ENCODE data around the gene PSTPIP2. TPM values are rescaled to one million over a fixed set of nuclear protein-coding genes. Genes with fewer than 3 reads are reported as not detected.
A peak's percentile ranks its signal among the peaks of the same experiment; 100 is the strongest.
"Not testable (repeated sequence)": the region's sequence is repeated elsewhere in the genome, so short reads cannot be mapped to it uniquely, and the experiment has no call there.

Gene PSTPIP2
- total RNA-seq (2014; rRNA removed; shearing (Covaris generic)), result 0.76 and 1.3 TPM in 2 replicates

GRCh38 chr18:46071653-46072375, at the start of gene PSTPIP2:
TSS of gene PSTPIP2 (minus strand) at chr18:46072260. CDS start at chr18:46072188, 72 bp downstream.
- DNase-seq (ENCODE audit: low read depth), result peak; percentile 53

DNA sequence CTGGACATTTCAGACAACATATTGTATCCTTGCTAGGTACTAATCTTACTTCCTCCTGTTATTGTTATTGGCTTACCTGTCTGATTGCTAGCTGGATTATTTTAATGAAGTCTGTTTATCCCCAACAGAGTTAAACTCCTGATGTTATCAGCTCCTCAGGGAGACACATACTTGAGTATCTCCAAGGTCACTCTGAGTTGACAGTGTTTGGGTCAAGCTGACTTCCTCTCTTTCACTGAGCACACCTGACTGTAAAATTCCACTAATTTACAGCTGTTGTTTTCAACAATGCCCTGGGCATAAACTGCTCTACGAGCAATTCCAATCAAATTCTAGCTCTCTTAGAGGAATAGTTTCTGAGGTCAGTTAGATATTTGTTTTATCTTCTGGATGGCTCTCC, 41.7 kb upstream of the PSTPIP2 start:
- DNase-seq (ENCODE audit: low read depth), result peak; percentile 29

- no peak for DNase-seq (ENCODE audit: low read depth)
Observed at GRCh38 chr18:46110406-46110805, 38.3 kb upstream of the PSTPIP2 start.

- DNase-seq (ENCODE audit: low read depth), result no peak
Observed at GRCh38 chr18:46109386-46109785, 37.3 kb upstream of the PSTPIP2 start.

DNA sequence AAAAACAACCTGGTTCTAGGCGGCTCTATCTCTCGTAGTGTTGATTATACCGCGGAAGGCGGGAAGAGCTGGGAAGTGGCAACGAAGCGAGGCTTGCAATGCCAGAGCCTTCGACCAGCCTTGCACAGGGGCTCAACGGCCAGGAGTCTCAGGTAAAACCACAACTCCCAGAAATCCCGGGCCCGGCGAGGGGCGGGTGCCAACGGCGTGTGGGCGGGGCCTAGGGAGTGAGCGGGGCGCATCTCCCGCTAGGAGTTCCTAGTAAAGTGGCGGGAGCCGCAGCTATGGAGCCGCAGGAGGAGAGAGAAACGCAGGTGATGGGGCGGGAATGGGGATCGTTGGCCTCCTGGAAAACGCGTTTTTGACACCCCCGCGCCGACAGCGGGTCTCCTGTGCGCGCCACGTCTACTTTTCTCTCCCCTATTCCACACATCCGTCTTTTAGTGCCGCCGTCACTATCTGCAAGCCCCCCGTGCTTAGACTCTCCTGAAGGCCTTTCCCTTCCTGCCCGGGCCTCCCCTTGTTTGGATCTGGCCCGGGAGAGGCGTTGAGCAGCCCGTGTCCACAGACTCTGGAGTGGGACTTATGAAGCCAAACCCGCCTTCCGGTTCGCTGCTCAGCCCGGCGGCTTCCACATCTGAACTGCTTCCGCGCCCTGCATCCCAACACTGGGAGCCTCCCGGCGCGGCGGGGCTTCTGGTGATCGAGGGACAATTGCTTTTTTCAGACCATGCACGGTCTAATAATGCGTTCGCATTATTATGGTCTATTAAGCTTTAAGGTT, 32.3 kb upstream of the PSTPIP2 start, which contains the start of gene HAUS1:
TSS of gene HAUS1 (plus strand) at position 258 of the 784 bp plus-strand sequence. CDS start at position 285, 27 bp downstream.
- peak; percentile 93 for DNase-seq (ENCODE audit: low read depth)

- DNase-seq (ENCODE audit: low read depth), result no peak
Observed at GRCh38 chr18:46099463-46099862, 27.4 kb upstream of the PSTPIP2 start.

- DNase-seq (ENCODE audit: low read depth), result no peak
Observed at GRCh38 chr18:46098616-46098933, 26.5 kb upstream of the PSTPIP2 start.

- peak; percentile 81 for DNase-seq (ENCODE audit: low read depth)
Observed at GRCh38 chr18:46097801-46098615, 25.9 kb upstream of the PSTPIP2 start, which contains the start of gene ATP5F1A. TSS of gene ATP5F1A (minus strand) at chr18:46098296. CDS start at chr18:46098231, 65 bp downstream.

GRCh38 chr18:46097431-46097800, 25.4 kb upstream of the PSTPIP2 start:
- no peak for DNase-seq (ENCODE audit: low read depth)

DNA sequence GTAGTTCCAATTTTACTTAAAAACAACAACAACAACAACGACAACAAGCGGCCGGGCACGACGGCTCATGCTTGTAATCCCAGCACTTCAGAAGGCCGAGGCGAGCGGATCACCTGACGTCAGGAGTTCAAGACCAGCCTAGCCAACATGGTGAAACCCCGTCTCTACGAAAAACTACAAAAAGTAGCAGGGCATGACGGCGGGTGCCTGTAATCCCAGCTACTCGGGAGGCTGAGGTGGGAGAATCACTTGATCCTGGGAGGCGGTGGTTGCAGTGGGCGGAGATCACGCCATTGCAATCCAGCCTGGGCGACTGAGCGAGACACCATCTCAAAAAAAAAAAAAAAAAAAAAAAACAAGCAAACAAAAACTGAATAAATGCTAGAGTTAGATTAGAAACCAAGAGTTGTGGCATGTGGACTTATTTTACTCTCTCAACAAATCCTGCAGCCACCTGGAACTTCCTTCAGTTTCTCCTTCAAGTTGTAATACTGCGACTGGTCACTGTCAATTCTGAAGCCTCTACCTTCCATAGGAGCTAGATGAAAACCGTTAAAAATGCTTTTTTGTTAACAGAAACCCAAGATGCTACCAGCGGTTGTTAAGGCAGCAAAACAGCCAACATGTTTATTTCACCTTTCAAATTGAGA, 24.7 kb upstream of the PSTPIP2 start:
- no peak for DNase-seq (ENCODE audit: low read depth)

GRCh38 chr18:46095532-46095931, 23.5 kb upstream of the PSTPIP2 start:
- DNase-seq (ENCODE audit: low read depth), result no peak

GRCh38 chr18:46088501-46088900, 16.4 kb upstream of the PSTPIP2 start:
- not testable (repeated sequence) for DNase-seq (ENCODE audit: low read depth)

DNA sequence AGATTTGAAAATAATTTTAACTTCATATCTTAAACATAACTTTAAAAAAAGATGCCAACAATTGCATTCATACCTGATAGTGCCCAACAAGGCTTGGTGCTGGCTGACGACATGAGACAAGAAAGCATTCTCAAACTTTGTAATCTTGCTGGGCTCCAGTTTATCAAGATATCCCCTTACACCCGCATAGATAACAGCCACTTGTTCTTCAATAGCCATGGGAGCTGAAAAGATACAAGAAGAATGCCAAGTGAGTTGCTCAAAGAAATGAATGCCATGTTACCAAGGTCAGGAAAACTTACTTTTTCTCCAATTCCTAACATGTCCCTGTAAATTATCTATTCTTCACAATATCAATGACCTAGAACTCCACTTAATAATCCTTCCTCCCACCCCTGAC, 12.4 kb upstream of the PSTPIP2 start:
- DNase-seq (ENCODE audit: low read depth), result no peak

- no peak for DNase-seq (ENCODE audit: low read depth)
Observed at GRCh38 chr18:46080156-46080555, 8.1 kb upstream of the PSTPIP2 start.

- no peak for DNase-seq (ENCODE audit: low read depth)
Observed at GRCh38 chr18:46079336-46079735, 7.3 kb upstream of the PSTPIP2 start.

DNA sequence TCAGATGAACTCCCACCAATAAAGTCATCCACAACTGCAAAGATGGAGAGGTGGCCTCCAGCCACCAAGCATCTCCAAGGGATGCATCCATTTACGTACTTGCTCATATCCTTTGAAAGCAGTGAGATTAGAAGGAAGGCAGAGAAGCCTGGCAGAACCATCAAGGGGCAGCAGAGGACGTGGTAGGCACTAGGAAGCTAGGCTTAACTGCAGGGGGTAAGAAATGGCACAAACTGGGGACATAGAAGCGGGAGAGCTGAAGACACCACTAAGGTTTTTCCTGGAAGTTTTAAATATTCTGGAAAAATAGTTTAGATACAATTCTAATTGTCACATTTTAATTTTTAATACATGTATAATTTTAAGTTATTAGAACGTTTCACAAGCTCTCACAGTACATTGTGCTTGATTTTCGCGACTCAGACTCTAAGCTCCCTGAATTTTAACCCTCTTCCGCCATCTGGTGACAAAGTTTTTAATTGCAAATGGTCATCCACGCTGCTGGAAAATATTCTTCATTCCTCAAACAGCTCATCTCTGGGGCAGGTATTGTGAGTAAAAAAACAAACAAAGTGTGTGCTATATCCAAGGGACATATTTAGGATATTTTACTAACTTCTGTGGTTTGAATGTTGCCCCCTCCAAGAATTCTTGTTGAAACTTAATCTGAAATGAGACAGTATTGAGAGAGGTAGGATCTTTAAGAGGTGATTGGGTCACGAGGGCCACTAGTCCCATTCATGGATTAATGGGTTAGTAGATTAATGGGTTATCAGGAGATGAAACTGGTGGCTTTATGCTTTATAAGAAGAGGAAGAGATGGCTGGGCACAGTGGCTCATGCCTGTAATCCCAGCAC, 1.6 kb upstream of the PSTPIP2 start:
- peak; percentile 77 for DNase-seq (ENCODE audit: low read depth)

GRCh38 chr18:46072959-46073358, 899 bp upstream of the PSTPIP2 start:
- no peak for DNase-seq (ENCODE audit: low read depth)

- DNase-seq (ENCODE audit: low read depth), result no peak
Observed at GRCh38 chr18:46072376-46072867, 362 bp upstream of the PSTPIP2 start.

GRCh38 chr18:46070815-46071652, 1.0 kb downstream of the PSTPIP2 start:
- DNase-seq (ENCODE audit: low read depth), result no peak

- no peak for DNase-seq (ENCODE audit: low read depth)
Observed at GRCh38 chr18:46070232-46070631, 1.8 kb downstream of the PSTPIP2 start.
